Measurements from ENCODE around the gene CCT6B.

CCT6B gene

GRCh38 chr17:34892461-34893249, 68.6 kb downstream of the CCT6B start:
- in situ Hi-C loops (cut with MboI; ENCODE audit: low sequenced_read_pairs) = loop anchor here (25.0 kb wide), 1 partner anchor 355 kb away; no protein-coding TSS in a partner anchor

GRCh38 chr17:34886831-34887230, 74.4 kb downstream of the CCT6B start:
- in situ Hi-C loops (cut with MboI; ENCODE audit: low sequenced_read_pairs) = loop anchor here (25.0 kb wide), 1 partner anchor 350 kb away; no protein-coding TSS in a partner anchor

GRCh38 chr17:34885076-34885475, 76.2 kb downstream of the CCT6B start:
- in situ Hi-C loops (cut with MboI; ENCODE audit: low sequenced_read_pairs) = loop anchor here (25.0 kb wide), 1 partner anchor 348 kb away; no protein-coding TSS in a partner anchor

GRCh38 chr17:34884597-34884996, 76.7 kb downstream of the CCT6B start:
- in situ Hi-C loops (cut with MboI; ENCODE audit: low sequenced_read_pairs) = loop anchor here (25.0 kb wide), 1 partner anchor 347 kb away; no protein-coding TSS in a partner anchor

- in situ Hi-C loops (cut with MboI; ENCODE audit: low sequenced_read_pairs) = loop anchor here (25.0 kb wide), 1 partner anchor 346 kb away; no protein-coding TSS in a partner anchor
These were observed 77.9 kb downstream of the CCT6B start for GRCh38 chr17:34883106-34884000.

GRCh38 chr17:34879146-34879545, 82.1 kb downstream of the CCT6B start:
- in situ Hi-C loops (cut with MboI; ENCODE audit: low sequenced_read_pairs) = loop anchor here (25.0 kb wide), 1 partner anchor 342 kb away; no protein-coding TSS in a partner anchor

All from HL-60/S4 (cell line).